Fibroblast of lung (primary cell): ENCODE measurements around the gene APP. TPM values are rescaled to one million over a fixed set of nuclear protein-coding genes. Genes with fewer than 3 reads are reported as not detected.

Experiments used
- DNase-seq, 2 donors: peaks; one replicate each; pipeline versions ENCODE4 v3.0.0 to v3.0.0-alpha.2; 2010; ENCODE audit warnings: low read depth in 2 of 2
- H2AFZ ChIP-seq: 2 replicates; pipeline ENCODE4 v1.5.1; 2012; ENCODE audit warnings: low read length, control low read depth, inconsistent platforms
- H3K27ac ChIP-seq: 2 replicates; pipeline ENCODE4 v1.5.1; 2011; ENCODE audit warnings: low read length, control low read depth; ENCODE audit not compliant: insufficient read depth
- H3K27me3 ChIP-seq: 2 replicates; pipeline ENCODE4 v1.5.1; 2011; ENCODE audit warnings: mild to moderate bottlenecking, low read length; ENCODE audit not compliant: control insufficient read depth, insufficient read depth
- H3K36me3 ChIP-seq: 2 replicates; pipeline ENCODE4 v1.5.1; 2011; ENCODE audit warnings: low read length; ENCODE audit not compliant: control insufficient read depth, insufficient read depth
- H3K4me1 ChIP-seq: 2 replicates; pipeline ENCODE4 v1.5.1; 2011; ENCODE audit warnings: low read length; ENCODE audit not compliant: control insufficient read depth, insufficient read depth; ENCODE audit errors: extremely low read depth
- H3K4me2 ChIP-seq: 2 replicates; pipeline ENCODE4 v1.5.1; 2011; ENCODE audit warnings: low read length, control low read depth; ENCODE audit not compliant: insufficient read depth; ENCODE audit errors: extremely low read depth
- H3K4me3 ChIP-seq, 4 experiments: fragments of 200-600 bp in 1 of 4; sonication (generic) in 1 of 4; replicated peaks in 1 of 4; 2 replicates each; pipeline ENCODE4 v1.5.1; 2011 to 2016; ENCODE audit warnings: low read length in 4 of 4, low read depth in 3 of 4, mild to moderate bottlenecking in 3 of 4, control low read depth in 2 of 4, inconsistent platforms in 1 of 4, mixed read lengths in 1 of 4; ENCODE audit not compliant: insufficient read depth in 1 of 4; ENCODE audit errors: control extremely low read depth in 1 of 4
- H3K79me2 ChIP-seq: 2 replicates; pipeline ENCODE4 v1.5.1; 2012; ENCODE audit warnings: mild to moderate bottlenecking, low read length, inconsistent platforms; ENCODE audit not compliant: control insufficient read depth, insufficient read depth
- H3K9ac ChIP-seq: 2 replicates; pipeline ENCODE4 v1.5.1; 2011; ENCODE audit warnings: mild to moderate bottlenecking, low read length, control low read depth; ENCODE audit not compliant: insufficient read depth
- H3K9me3 ChIP-seq: 2 replicates; pipeline ENCODE4 v1.5.1; 2012; ENCODE audit warnings: low read depth, low read length; ENCODE audit not compliant: control insufficient read depth, insufficient read depth
- H4K20me1 ChIP-seq: 2 replicates; pipeline ENCODE4 v1.5.1; 2011; ENCODE audit warnings: low read length; ENCODE audit not compliant: control insufficient read depth, insufficient read depth; ENCODE audit errors: extremely low read depth
- CTCF ChIP-seq, 2 donors: IDR thresholded peaks in 1 of 2; conservative IDR thresholded peaks in 1 of 2; 1 replicate in 1 of 2; 2 replicates in 1 of 2; pipeline ENCODE4 v1.5.1; 2011 to 2012; ENCODE audit warnings: low read length in 2 of 2, control low read depth in 1 of 2, inconsistent platforms in 1 of 2, low read depth in 1 of 2, mild to moderate bottlenecking in 1 of 2
- EZH2 ChIP-seq: IDR thresholded peaks from 2 replicates; pipeline ENCODE4 v1.5.1; 2012; ENCODE audit warnings: low read length, control low read depth, mild to moderate bottlenecking; ENCODE audit errors: missing control alignments
- polyA plus RNA-seq, 2 donors: library from polyadenylated mRNA; depleted of rRNA in 1 of 2; stranded (reverse) in 1 of 2; unstranded in 1 of 2; fragments of >200 nt; gene quantifications; 2 replicates each; pipeline ENCODE4 v1.2.1, GENCODE V29; 2011 to 2012; ENCODE audit warnings: missing spikeins in 1 of 2
- total RNA-seq: library from RNA; depleted of rRNA; stranded (reverse); fragments of >200 nt; gene quantifications from 2 replicates; pipeline ENCODE4 v1.2.1, GENCODE V29; 2014

APP gene
- total and polyA plus RNA-seq, 2 donors (not counting 1 experiment from before 2014, with no cell fraction given): 633 to 1,088 TPM

GRCh38 chr21:26146681-26147080, 23.9 kb downstream of the APP start:
- Histone ChIP-seq H3K27me3 (no peaks in the 10 kb centered on the region), H3K36me3 (no peaks in the 10 kb centered on the region), H3K4me2 (no peak overlapping the region), H3K9ac (no peak overlapping the region), H3K4me1 (peaks cover 14% of the 10 kb centered on the region), H4K20me1 (no peaks in the 10 kb centered on the region), H2AFZ (no peak overlapping the region), H3K79me2 (peaks cover 47% of the 10 kb centered on the region), H3K4me3 (no peak overlapping the region), H3K9me3 (no peaks in the 10 kb centered on the region), H3K27ac (no peak overlapping the region)
- TF ChIP-seq CTCF (conservative IDR thresholded peaks at IDR 0.05 in 1 of 2, IDR thresholded peaks at IDR 0.05 in 1 of 2; ENCODE audit: low read depth in 1 of 2, low read length in 2 of 2) (no peak), EZH2 (no peak)
- DNase-seq: no peak

DNA sequence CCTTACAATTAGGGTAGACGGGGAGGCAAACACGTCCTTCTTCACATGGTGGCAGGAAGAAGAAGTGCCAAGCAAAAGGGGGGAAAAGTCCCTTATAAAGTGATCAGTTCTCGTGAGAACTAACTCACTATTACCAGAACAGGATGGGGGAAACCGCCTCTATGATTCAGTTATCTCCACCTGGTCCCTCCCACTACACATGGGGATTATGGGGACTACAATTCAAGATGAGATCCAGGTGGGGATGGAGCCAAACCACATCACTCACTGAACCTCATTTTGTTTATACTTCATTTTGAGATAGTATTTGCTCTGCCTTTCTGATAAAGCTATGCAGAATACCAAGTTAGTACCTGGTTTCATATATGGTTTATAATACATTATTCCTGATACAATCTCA, 26.5 kb downstream of the APP start:
- TF ChIP-seq CTCF (conservative IDR thresholded peaks at IDR 0.05 in 1 of 2, IDR thresholded peaks at IDR 0.05 in 1 of 2; ENCODE audit: low read depth in 1 of 2, low read length in 2 of 2): no peak
- no peak for TF ChIP-seq EZH2
- Histone ChIP-seq H3K4me1 (peaks cover 13% of the 10 kb centered on the region), H3K9ac (no peak overlapping the region), H3K4me3 (no peak overlapping the region), H3K79me2 (peaks cover 33% of the 10 kb centered on the region), H3K27me3 (no peaks in the 10 kb centered on the region), H3K27ac (no peak overlapping the region), H3K4me2 (no peak overlapping the region), H2AFZ (no peak overlapping the region), H3K9me3 (no peaks in the 10 kb centered on the region), H4K20me1 (no peaks in the 10 kb centered on the region), H3K36me3 (no peaks in the 10 kb centered on the region)
- no peak for DNase-seq

DNA sequence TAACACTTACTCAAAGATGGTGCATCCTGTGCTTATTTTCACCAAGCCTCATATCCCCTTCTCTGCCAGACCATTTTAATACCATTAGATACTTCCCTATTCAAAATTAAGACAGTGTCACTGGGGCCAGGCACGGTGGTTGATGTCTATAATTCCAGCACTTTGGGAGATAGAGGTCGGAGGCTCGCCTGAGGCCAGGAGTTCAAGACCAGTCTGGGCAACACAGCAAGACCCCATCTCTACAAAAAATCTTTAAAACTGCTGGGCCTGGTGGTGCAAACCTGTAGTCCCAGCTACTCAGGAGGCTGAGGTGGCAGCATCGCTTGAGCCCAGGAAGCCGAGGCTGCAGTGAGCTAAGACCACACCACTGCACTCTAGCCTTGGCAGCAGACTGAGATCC, 28.2 kb downstream of the APP start:
- no peaks in the 10 kb centered on the region for H3K9me3 ChIP-seq
- no peak overlapping the region for H3K4me2 ChIP-seq
- peaks cover 3% of the 10 kb centered on the region for H3K4me1 ChIP-seq
- TF ChIP-seq EZH2 (no peak), CTCF (conservative IDR thresholded peaks at IDR 0.05 in 1 of 2, IDR thresholded peaks at IDR 0.05 in 1 of 2; ENCODE audit: low read depth in 1 of 2, low read length in 2 of 2) (no peak)
- peaks cover 38% of the 10 kb centered on the region for H3K79me2 ChIP-seq
- H4K20me1 ChIP-seq: no peaks in the 10 kb centered on the region
- H2AFZ ChIP-seq: no peak overlapping the region
- H3K36me3 ChIP-seq: no peaks in the 10 kb centered on the region
- H3K27me3 ChIP-seq: no peaks in the 10 kb centered on the region
- H3K4me3 ChIP-seq: no peak overlapping the region
- no peak overlapping the region for H3K27ac ChIP-seq
- no peak overlapping the region for H3K9ac ChIP-seq
- no peak for DNase-seq
